Hepatocyte (in vitro differentiated cells): Measurements from ENCODE around the gene DNAJC24. TPM values are rescaled to one million over a fixed set of nuclear protein-coding genes. Genes with fewer than 3 reads are reported as not detected.

Experiments
- DNase-seq: peaks from one replicate; pipeline ENCODE4 v3.0.0-alpha.2; 2016; ENCODE audit warnings: low spot score
- H2AFZ ChIP-seq: fragments of 200-600 bp; sonication (generic); 2 replicates; pipeline ENCODE4 v1.6.0; 2016; ENCODE audit warnings: antibody characterized with exemption, mild to moderate bottlenecking
- H3K27ac ChIP-seq: fragments of 200-600 bp; sonication (generic); 2 replicates; pipeline ENCODE4 v1.5.1; 2016; ENCODE audit warnings: mild to moderate bottlenecking
- H3K27me3 ChIP-seq: fragments of 200-600 bp; sonication (generic); 2 replicates; pipeline ENCODE4 v1.6.1; 2016
- H3K36me3 ChIP-seq: fragments of 200-600 bp; sonication (generic); replicated peaks from 2 replicates; pipeline ENCODE4 v1.5.1; 2016; ENCODE audit warnings: low read depth; ENCODE audit not compliant: insufficient read depth
- H3K4me1 ChIP-seq: fragments of 200-600 bp; sonication (generic); 2 replicates; pipeline ENCODE4 v1.5.1; 2016; ENCODE audit warnings: mild to moderate bottlenecking, moderate library complexity; ENCODE audit not compliant: insufficient read depth
- H3K4me2 ChIP-seq: fragments of 200-600 bp; sonication (generic); 2 replicates; pipeline ENCODE4 v1.6.0; 2016
- H3K4me3 ChIP-seq: fragments of 200-600 bp; sonication (generic); 2 replicates; pipeline ENCODE4 v1.5.1; 2016; ENCODE audit warnings: mild to moderate bottlenecking
- H3K79me2 ChIP-seq: fragments of 200-600 bp; sonication (generic); 2 replicates; pipeline ENCODE4 v1.6.0; 2017; ENCODE audit warnings: mild to moderate bottlenecking
- H3K9me2 ChIP-seq: fragments of 200-600 bp; sonication (generic); replicated peaks from 2 replicates; pipeline ENCODE4 v1.6.0; 2017; ENCODE audit warnings: mild to moderate bottlenecking; ENCODE audit not compliant: insufficient read depth
- H3K9me3 ChIP-seq: fragments of 200-600 bp; sonication (generic); 2 replicates; pipeline ENCODE4 v1.5.1; 2016; ENCODE audit warnings: low read depth, mild to moderate bottlenecking
- H4K20me1 ChIP-seq: fragments of 200-600 bp; sonication (generic); 2 replicates; pipeline ENCODE4 v1.6.0; 2016; ENCODE audit warnings: mild to moderate bottlenecking; ENCODE audit not compliant: insufficient read depth, poor library complexity, severe bottlenecking
- CTCF ChIP-seq: fragments of 200-600 bp; sonication (generic); IDR thresholded peaks from 2 replicates; pipeline ENCODE4 v1.5.1; 2016; ENCODE audit warnings: antibody characterized with exemption, mild to moderate bottlenecking; ENCODE audit not compliant: poor library complexity
- EZH2 ChIP-seq: fragments of 200-600 bp; sonication (generic); IDR thresholded peaks from 2 replicates; pipeline ENCODE4 v1.6.1; 2016; ENCODE audit warnings: antibody characterized with exemption, mild to moderate bottlenecking, borderline replicate concordance
- EZH2phosphoT487 ChIP-seq: fragments of 200-600 bp; sonication (generic); IDR thresholded peaks from one replicate; pipeline ENCODE4 v1.6.1; 2018; ENCODE audit warnings: antibody characterized with exemption, mild to moderate bottlenecking, low read depth, moderate library complexity; ENCODE audit not compliant: unreplicated experiment, severe bottlenecking
- WGBS: methylation state at CpG from one replicate; pipeline ENCODE4 v1.1.6; 2016; ENCODE audit warnings: low lambda C conversion rate; ENCODE audit errors: missing lambda C conversion rate; 5-methylcytosine and 5-hydroxymethylcytosine counted together
- polyA plus RNA-seq: library from polyadenylated mRNA; unstranded; fragments of >200 nt; fragmentation: Nextera tagmentation; extraction: Ambion mirVana; gene quantifications from 2 replicates; pipeline ENCODE4 v1.2.1, GENCODE V29; 2016
- total RNA-seq: library from RNA; depleted of rRNA; stranded (reverse); fragments of >200 nt; gene quantifications from 2 replicates; pipeline ENCODE4 v1.2.3, GENCODE V29; 2014

The DNAJC24 gene
- total and polyA plus RNA-seq, 2 experiments from 2014 or later, result 6.7 to 19.1 TPM

- WGBS, result 98% methylated on average over 2 of the region's 2 CpGs
- no peaks in the 10 kb centered on the region for H3K79me2 ChIP-seq
- H3K9me3 ChIP-seq, result no peaks in the 10 kb centered on the region
- TF ChIP-seq EZH2 (no peak), CTCF (no peak)
- no peaks in the 10 kb centered on the region for H3K36me3 ChIP-seq
- H3K4me2 ChIP-seq, result no peak overlapping the region
- H4K20me1 ChIP-seq, result no peaks in the 10 kb centered on the region
- H3K4me1 ChIP-seq, result no peaks in the 10 kb centered on the region
- DNase-seq, result no peak
- no peak overlapping the region for H3K4me3 ChIP-seq
- H2AFZ ChIP-seq, result no peak overlapping the region
- H3K27ac ChIP-seq, result no peak overlapping the region
- H3K27me3 ChIP-seq, result no peaks in the 10 kb centered on the region
- no peaks in the 10 kb centered on the region for H3K9me2 ChIP-seq
These were observed 38.5 kb downstream of the DNAJC24 start for GRCh38 chr11:31408201-31408600.

GRCh38 chr11:31412946-31413345 is 43.3 kb downstream of the DNAJC24 start:
- no peak overlapping the region for H3K27ac ChIP-seq
- 100% methylated on average over 2 of the region's 2 CpGs for WGBS

GRCh38 chr11:31414338-31414737 is 44.7 kb downstream of the DNAJC24 start:
- no peak for DNase-seq
- no peak overlapping the region for H3K4me2 ChIP-seq
- 89% methylated on average over 3 of the region's 3 CpGs for WGBS
- TF ChIP-seq EZH2, result no peak
- H3K4me3 ChIP-seq, result no peak overlapping the region
- H3K9me2 ChIP-seq, result peaks cover 3% of the 10 kb centered on the region
- H3K79me2 ChIP-seq, result no peaks in the 10 kb centered on the region
- H2AFZ ChIP-seq, result no peak overlapping the region
- no peaks in the 10 kb centered on the region for H3K27me3 ChIP-seq
- H4K20me1 ChIP-seq, result peaks cover 2% of the 10 kb centered on the region
- no peaks in the 10 kb centered on the region for H3K4me1 ChIP-seq
- H3K27ac ChIP-seq, result no peak overlapping the region
- H3K9me3 ChIP-seq, result no peaks in the 10 kb centered on the region
- H3K36me3 ChIP-seq, result no peaks in the 10 kb centered on the region

More at GRCh38 chr11:31412946-31413345, 43.3 kb downstream of the DNAJC24 start:
- Histone ChIP-seq H3K36me3 (no peaks in the 10 kb centered on the region), H4K20me1 (peaks cover 2% of the 10 kb centered on the region), H3K79me2 (no peaks in the 10 kb centered on the region), H3K9me2 (peaks cover 3% of the 10 kb centered on the region), H3K4me3 (no peak overlapping the region), H3K4me1 (no peaks in the 10 kb centered on the region), H3K27me3 (no peaks in the 10 kb centered on the region), H3K4me2 (no peak overlapping the region), H3K9me3 (no peaks in the 10 kb centered on the region), H2AFZ (no peak overlapping the region)
- no peak for TF ChIP-seq CTCF
- no peak for TF ChIP-seq EZH2phosphoT487
- TF ChIP-seq EZH2, result no peak
- no peak for DNase-seq

GRCh38 chr11:31415435-31415834 is 45.8 kb downstream of the DNAJC24 start:
- Histone ChIP-seq H3K4me2 (no peak overlapping the region), H3K79me2 (no peaks in the 10 kb centered on the region), H3K4me1 (no peaks in the 10 kb centered on the region), H3K9me2 (peaks cover 3% of the 10 kb centered on the region), H3K27me3 (no peaks in the 10 kb centered on the region), H2AFZ (no peak overlapping the region), H4K20me1 (peaks cover 2% of the 10 kb centered on the region), H3K9me3 (no peaks in the 10 kb centered on the region), H3K36me3 (no peaks in the 10 kb centered on the region), H3K4me3 (no peak overlapping the region), H3K27ac (no peak overlapping the region)
- DNase-seq, result no peak
- TF ChIP-seq EZH2phosphoT487 (no peak), CTCF (no peak), EZH2 (no peak)
- 95% methylated on average over 4 of the region's 4 CpGs for WGBS
